H54 (cell line): ENCODE data around the gene VRK2.
A peak's percentile ranks its signal among the peaks of the same experiment; 100 is the strongest.
"Not testable (repeated sequence)": the region's sequence is repeated elsewhere in the genome, so short reads cannot be mapped to it uniquely, and the experiment has no call there.

Experiments
- DNase-seq: peaks from one replicate; pipeline ENCODE4 v3.0.0; 2011; ENCODE audit warnings: low spot score, mixed read lengths; ENCODE audit not compliant: insufficient read length
- FAIRE-seq: peaks from 3 replicates; lab custom pipeline; 2011; peaks lifted over from hg19 to GRCh38; lab: Jason Lieb, UNC
- POLR2A ChIP-seq: IDR thresholded peaks from 2 replicates; pipeline ENCODE4 v1.6.1; 2011; ENCODE audit warnings: low read depth, mild to moderate bottlenecking, low read length

VRK2 gene

DNA sequence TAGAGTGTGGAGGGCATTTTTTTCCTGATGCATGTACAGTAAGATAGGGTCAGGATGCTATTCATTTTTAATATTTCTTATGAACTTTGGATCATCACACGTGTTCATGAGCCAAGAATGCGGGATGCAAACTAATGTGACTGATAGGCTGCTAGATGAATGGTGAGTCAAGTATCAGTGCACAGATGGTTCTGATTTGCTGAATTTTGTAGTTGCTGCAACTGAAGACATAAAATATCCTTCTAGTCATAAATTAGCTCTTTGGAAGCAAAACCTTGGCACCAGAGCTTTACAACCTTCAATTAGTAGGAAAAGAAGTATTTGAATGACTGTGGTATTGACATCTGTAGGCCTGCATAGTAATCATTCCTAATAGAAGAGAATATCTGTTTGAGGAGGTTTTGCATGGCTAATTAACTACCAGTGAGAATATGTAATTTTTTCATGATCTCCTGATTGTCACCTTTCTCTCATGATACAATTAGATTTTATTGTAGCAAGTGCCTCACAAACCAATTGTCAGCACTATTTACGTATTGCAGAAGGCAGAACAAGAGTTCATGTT is 94.0 kb downstream of the VRK2 start:
- FAIRE-seq (no peak), DNase-seq (no peak)
- TF ChIP-seq POLR2A = no peak

DNA sequence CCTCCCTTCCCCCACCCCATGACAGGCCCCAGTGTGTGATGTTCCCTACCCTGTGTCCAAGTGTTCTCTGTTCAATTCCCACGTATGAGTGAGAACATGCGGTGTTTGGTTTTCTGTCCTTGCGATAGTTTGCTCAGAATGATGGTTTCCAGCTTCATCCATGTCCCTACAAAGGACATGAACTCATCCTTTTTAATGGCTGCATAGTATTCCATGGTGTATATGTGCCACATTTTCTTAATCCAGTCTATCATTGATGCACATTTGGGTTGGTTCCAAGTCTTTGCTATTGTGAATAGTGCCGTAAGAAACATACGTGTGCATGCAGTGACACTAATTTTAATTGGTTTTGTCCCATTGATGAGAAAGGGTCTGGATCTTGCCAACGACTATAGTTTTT is 99.2 kb downstream of the VRK2 start:
- DNase-seq, FAIRE-seq: not testable (repeated sequence)

DNA sequence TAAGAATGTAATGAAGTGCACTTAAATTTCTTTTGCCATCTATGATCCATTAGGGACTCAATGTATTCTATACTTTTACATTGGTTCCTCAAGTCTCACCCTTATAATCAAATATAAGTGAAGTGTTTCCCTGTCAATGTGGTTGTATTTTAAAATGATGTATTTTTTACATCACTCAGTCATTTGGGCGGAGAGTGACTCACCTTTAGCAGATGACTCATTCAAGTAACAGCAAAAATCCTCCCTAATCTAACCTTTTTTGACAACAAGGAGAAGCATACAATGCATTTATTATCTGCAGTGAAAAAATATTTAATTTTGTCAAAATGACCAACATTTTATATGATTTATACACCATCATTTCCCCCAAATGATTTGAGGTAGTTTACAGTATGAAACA is 100.1 kb downstream of the VRK2 start:
- FAIRE-seq (peak; percentile 83), DNase-seq (no peak)
- TF ChIP-seq POLR2A = no peak

DNA sequence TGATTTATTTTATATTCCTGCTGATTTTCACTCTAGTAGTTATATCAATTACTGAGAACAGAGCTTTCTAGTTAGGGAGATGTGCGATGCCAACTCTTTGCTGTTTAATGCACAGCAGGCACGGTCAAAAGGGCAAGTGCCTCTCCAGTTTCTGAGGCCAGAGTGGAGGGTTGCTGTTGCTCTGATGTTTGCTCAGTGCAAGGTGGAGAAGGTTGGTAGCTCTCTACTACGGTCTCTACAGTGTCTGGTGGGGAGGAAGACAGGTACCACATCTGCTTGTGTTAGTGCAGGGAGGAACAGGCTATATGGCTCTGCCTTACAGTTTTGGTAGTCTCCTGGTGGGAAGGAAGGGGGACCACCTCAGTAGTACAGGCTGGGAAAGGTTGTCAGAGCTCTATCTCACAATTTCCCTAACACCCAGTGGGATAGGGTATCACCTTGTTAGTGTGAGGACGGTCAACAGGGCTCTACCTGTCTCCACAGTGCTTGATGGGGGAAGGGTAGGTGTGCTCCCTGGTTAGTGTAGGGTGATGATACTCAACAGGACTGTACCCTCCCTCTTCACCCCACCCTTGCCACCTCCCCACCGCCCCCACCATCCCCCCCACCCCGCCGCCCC is 108.7 kb downstream of the VRK2 start:
- no peak for FAIRE-seq
- no peak for TF ChIP-seq POLR2A
- no peak for DNase-seq

DNA sequence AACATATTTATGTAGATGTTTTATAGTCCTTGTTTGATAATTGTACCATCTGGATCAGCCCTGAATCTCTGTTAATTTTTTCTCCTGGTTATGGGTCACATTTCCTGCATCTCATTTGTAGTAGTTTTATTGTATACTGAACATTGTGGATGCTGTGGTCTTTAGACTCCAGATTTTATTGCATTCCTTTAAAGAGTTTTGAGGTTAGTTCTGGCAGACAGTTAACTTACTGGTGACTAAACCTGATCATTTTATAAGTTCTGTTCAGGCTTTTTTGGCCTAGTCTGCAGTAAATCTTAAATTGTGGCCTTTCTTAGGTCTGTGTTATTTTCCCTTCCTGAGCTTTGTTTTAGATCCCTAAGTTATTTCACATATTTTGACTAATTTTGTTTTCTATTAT is 110.2 kb downstream of the VRK2 start:
- FAIRE-seq (peak; percentile 15), DNase-seq (no peak)
- no peak for TF ChIP-seq POLR2A

DNA sequence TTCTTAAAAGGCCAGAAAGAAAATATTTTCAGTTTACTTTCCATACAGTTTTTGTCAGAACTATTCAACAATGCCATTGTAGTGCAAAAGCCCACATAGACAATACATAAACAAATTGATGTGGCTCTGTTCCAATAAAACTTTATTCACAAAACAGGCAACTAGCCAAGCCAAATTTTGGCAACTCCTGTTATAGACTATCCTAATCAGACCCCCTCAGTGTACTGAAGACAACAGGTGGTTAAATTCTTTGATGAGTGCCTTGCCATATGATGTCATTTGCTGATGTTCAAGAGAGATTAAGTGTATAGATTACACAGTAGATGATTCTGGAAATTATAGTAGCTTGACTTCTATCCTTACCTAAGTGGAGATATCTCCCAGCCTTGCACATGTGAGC is 111.1 kb downstream of the VRK2 start:
- FAIRE-seq (no peak), DNase-seq (no peak)
- no peak for TF ChIP-seq POLR2A

DNA sequence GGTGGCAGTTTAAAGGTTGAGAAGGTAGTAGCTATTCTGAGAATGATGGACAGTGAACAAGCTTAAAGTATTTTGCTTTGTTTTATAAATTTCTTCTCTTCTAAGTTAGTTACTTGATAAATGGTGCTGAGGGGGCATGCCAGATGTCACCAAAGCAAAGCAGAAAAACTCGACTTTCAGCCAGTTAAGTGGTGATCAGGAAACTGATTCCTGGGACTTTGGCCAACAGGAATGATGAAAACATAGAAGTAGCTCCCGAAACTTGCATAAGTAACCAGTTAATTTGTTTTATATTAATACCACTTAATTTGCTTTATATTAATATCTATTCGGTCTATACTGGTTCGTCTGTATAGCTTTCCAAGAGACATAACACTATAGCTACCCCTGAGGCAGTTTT is 111.9 kb downstream of the VRK2 start:
- TF ChIP-seq POLR2A = no peak
- FAIRE-seq = no peak

DNA sequence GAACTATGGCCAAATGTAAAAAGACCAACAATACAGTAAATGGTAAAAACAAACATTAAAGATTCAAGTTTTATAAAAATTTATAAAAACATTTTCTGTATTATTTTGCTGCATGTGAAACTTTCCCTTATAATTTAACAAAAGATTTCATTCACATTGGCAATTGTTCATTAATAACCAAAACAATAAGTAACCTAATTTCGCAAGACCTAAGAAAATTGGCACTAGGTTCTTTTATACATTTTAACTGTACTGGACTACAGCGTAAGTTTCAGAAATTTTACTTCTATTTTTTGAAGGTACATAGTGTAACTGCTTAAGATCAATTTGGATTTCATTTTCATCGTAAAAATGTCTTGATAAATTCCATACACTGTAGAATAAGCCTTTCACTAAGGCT is 117.3 kb downstream of the VRK2 start:
- no peak for TF ChIP-seq POLR2A
- DNase-seq (no peak), FAIRE-seq (peak; percentile 6)

More for the DNA sequence above, 111.9 kb downstream of the VRK2 start:
- no peak for DNase-seq

DNA sequence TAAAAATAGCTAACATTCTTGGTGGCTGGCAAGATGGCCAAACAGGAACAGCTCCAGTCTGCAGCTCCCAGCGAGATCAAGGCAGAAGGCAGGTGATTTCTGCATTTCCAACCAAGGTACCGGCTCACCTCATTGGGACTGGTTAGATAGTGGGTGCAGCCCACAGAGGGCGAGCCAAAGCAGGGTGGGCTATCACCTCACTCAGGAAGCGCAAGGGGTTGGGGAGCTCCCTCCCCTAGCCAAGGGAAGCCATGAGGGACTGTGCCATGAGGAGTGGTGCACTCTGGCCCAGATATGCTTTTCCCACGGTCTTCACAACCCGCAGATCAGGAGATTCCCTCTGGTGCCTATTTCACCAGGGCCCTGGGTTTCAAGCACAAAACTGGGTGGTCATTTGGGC is 121.5 kb downstream of the VRK2 start:
- not testable (repeated sequence) for DNase-seq, FAIRE-seq

DNA sequence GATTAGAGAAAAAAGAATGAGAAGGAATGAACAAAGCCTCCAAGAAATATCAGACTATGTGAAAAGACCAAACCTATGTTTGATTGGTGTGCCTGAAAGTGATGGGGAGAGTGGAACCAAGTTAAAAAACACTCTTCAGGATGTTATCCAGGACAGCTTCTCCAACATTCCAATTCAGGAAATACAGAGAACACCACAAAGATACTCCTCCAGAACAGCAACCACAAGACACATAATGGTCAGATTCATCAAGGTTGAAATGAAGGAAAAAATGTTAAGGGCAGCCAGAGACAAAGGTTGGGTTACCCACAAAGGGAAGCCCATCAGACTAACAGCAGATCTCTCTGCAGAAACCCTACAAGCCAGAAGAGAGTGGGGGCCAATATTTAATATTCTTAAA is 123.2 kb downstream of the VRK2 start:
- not testable (repeated sequence) for FAIRE-seq, DNase-seq

DNA sequence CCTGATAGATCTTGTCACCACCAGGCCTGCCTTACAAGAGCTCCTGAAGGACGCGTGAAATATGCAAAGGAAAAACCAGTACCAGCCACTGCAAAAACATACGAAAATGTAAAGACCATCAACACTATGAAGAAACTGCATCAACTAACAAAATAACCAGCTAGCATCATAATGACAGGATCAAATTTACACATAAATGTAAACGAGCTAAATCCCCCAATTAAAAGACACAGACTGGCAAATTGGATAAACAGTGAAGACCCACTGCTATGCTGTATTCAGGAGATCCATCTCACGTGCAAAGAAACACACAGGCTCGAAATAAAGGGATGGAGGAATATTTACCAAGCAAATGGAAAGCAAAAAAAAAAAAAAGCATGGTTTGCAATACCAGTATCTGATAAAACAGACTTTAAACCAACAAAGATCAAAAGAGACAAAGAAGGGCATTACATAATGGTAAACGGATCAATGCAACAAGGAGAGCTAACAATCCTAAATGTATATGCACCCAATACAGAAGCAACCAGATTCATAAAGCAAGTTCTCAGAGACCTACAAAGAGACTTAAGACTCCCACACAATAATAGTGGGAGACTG is 123.8 kb downstream of the VRK2 start:
- DNase-seq, FAIRE-seq: not testable (repeated sequence)

DNA sequence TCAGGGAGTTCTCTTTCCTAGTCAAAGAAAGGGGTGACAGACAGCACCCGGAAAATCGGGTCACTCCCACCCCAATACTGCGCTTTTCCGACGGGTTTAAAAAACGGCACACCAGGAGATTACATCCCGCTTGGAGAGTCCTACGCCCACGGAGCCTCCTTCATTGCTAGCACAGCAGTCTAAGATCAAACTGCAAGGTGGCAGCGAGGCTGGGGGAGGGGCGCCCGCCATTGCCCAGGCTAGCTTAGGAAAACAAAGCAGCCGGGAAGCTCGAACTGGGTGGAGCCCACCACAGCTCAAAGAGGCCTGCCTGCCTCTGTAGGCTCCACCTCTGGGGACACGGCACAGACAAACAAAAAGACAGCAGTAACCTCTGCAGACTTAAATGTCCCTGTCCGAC is 125.2 kb downstream of the VRK2 start:
- not testable (repeated sequence) for FAIRE-seq, DNase-seq

DNA sequence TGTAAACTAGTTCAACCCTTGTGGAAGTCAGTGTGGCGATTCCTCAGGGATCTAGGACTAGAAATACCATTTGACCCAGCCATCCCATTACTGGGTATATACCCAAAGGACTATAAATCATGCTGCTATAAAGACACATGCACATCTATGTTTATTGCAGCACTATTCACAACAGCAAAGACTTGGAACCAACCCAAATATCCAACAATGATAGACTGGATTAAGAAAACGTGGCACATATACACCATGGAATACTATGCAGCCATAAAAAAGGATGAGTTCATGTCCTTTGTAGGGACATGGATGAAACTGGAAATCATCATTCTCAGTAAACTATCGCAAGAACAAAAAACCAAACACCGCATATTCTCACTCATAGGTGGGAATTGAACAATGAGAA is 130.6 kb downstream of the VRK2 start:
- not testable (repeated sequence) for FAIRE-seq

DNA sequence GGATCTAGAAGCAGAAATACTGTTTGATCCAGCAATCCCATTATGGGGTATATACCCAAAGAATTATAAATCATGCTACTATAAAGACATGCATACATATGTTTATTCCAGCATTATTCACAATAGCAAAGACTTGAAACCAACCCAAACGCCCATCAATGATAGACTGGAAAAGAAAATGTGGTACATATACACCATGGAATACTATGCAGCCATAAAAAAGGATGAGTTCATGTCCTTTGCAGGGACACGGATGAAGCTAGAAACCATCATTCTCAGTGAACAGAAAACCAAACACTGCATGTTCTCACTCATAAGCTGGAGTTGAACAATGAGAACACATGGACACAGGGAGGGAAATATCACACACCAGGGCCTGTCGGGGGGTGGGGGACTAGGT is 133.6 kb downstream of the VRK2 start:
- DNase-seq, FAIRE-seq: not testable (repeated sequence)

More for the DNA sequence above, 130.6 kb downstream of the VRK2 start:
- DNase-seq = not testable (repeated sequence)

DNA sequence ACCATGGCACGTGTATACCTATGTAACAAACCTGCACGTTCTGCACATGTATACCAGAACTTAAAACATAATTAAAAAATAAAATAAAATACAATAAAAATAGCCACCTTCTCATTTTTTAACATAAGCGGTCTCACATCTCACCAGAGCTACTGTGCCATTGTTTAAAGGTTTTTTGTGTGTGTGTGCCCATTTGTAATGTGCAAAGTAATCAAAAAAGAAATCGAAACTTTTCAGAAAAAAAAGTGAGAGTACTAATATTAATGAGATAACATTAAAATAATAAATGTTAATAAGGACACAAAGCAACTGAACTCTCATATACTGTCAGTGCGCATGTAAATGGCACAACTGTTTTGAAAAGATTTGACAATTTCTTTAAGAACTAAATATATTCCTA is 134.0 kb downstream of the VRK2 start:
- FAIRE-seq (no peak), DNase-seq (no peak)
- no peak for TF ChIP-seq POLR2A
